Anterior cingulate cortex (tissue), 58 donors: ENCODE measurements around the gene PTPRN2.
"Not testable (repeated sequence)": the region's sequence is repeated elsewhere in the genome, so short reads cannot be mapped to it uniquely, and the experiment has no call there.

Experiments used
- DNase-seq, 58 donors: peaks; one replicate each; lab custom pipeline; 2025; lab: John Stamatoyannopoulos, UW

PTPRN2 gene

GRCh38 chr7:157785486-157786186 is 802.0 kb downstream of the PTPRN2 start:
- DNase-seq, result no peak

- peak in 52 of 58 donors; percentile 5 to 81 (median 54) for DNase-seq
Observed at GRCh38 chr7:157784979-157785441, 802.6 kb downstream of the PTPRN2 start.

- DNase-seq, result peak in 2 of 58 donors; percentile 4 to 9
Observed at GRCh38 chr7:157784041-157784835, 803.4 kb downstream of the PTPRN2 start.

GRCh38 chr7:157782041-157782440 is 805.6 kb downstream of the PTPRN2 start:
- peak in 30 of 58 donors; percentile 8 to 75 (median 30) for DNase-seq

GRCh38 chr7:157780721-157781120 is 806.9 kb downstream of the PTPRN2 start:
- no peak for DNase-seq

- no peak for DNase-seq
Observed at GRCh38 chr7:157780312-157780711, 807.3 kb downstream of the PTPRN2 start.

GRCh38 chr7:157779206-157779605 is 808.4 kb downstream of the PTPRN2 start:
- DNase-seq, result no peak

- DNase-seq, result not testable (repeated sequence)
Observed at GRCh38 chr7:157777194-157777762, 810.3 kb downstream of the PTPRN2 start.

GRCh38 chr7:157775560-157776332 is 811.9 kb downstream of the PTPRN2 start:
- no peak for DNase-seq

GRCh38 chr7:157775021-157775559 is 812.5 kb downstream of the PTPRN2 start:
- DNase-seq, result no peak

- DNase-seq, result no peak
Observed at GRCh38 chr7:157774495-157774894, 813.1 kb downstream of the PTPRN2 start.

GRCh38 chr7:157773361-157773760 is 814.3 kb downstream of the PTPRN2 start:
- no peak for DNase-seq

GRCh38 chr7:157772486-157773130 is 815.0 kb downstream of the PTPRN2 start:
- no peak for DNase-seq

GRCh38 chr7:157771689-157772088 is 815.9 kb downstream of the PTPRN2 start:
- DNase-seq, result no peak

GRCh38 chr7:157770716-157771320 is 816.8 kb downstream of the PTPRN2 start:
- no peak for DNase-seq

- no peak for DNase-seq
Observed at GRCh38 chr7:157769526-157770215, 818.0 kb downstream of the PTPRN2 start.

GRCh38 chr7:157769086-157769485 is 818.5 kb downstream of the PTPRN2 start:
- DNase-seq, result peak in 4 of 58 donors; percentile 6 to 28 (median 10)

- no peak for DNase-seq
Observed at GRCh38 chr7:157768198-157768597, 819.4 kb downstream of the PTPRN2 start.
